ENCODE measurements around the gene NXPH4. TPM values are rescaled to one million over a fixed set of nuclear protein-coding genes. Genes with fewer than 3 reads are reported as not detected.

The NXPH4 gene
- total RNA-seq, 1 donor from 2014 or later: 62.6 TPM

- Mint-ChIP-seq H3K27ac (ENCODE audit: unreplicated experiment) (no peak overlapping the region), H3K36me3 (ENCODE audit: unreplicated experiment) (peaks cover 64% of the 10 kb centered on the region)
Measured at GRCh38 chr12:57201219-57201618, 15.4 kb upstream of the NXPH4 start.

GRCh38 chr12:57201631-57202030 lies 15.0 kb upstream of the NXPH4 start:
- no peaks in the 10 kb centered on the region for H3K9me3 Mint-ChIP-seq (ENCODE audit: unreplicated experiment)
- DNase-seq (ENCODE audit: extremely low spot score, unreplicated experiment): no peak
- H3K4me1 Mint-ChIP-seq (ENCODE audit: unreplicated experiment): no peaks in the 10 kb centered on the region
- H3K36me3 Mint-ChIP-seq (ENCODE audit: unreplicated experiment): peaks cover 62% of the 10 kb centered on the region
- H3K27me3 Mint-ChIP-seq (ENCODE audit: unreplicated experiment): no peaks in the 10 kb centered on the region
- H3K4me3 Mint-ChIP-seq (ENCODE audit: unreplicated experiment): no peak overlapping the region
- no peak for TF ChIP-seq CTCF (IDR thresholded peaks at IDR 0.05)
- H3K27ac Mint-ChIP-seq (ENCODE audit: unreplicated experiment): no peak overlapping the region

More at GRCh38 chr12:57201219-57201618, 15.4 kb upstream of the NXPH4 start:
- Mint-ChIP-seq H3K4me1 (ENCODE audit: unreplicated experiment) (no peaks in the 10 kb centered on the region), H3K27me3 (ENCODE audit: unreplicated experiment) (no peaks in the 10 kb centered on the region), H3K4me3 (ENCODE audit: unreplicated experiment) (no peak overlapping the region), H3K9me3 (ENCODE audit: unreplicated experiment) (no peaks in the 10 kb centered on the region)
- DNase-seq (ENCODE audit: extremely low spot score, unreplicated experiment): no peak
- TF ChIP-seq CTCF (IDR thresholded peaks at IDR 0.05): no peak

GRCh38 chr12:57202321-57202720 lies 14.3 kb upstream of the NXPH4 start:
- Mint-ChIP-seq H3K4me3 (ENCODE audit: unreplicated experiment) (no peak overlapping the region), H3K36me3 (ENCODE audit: unreplicated experiment) (peaks cover 59% of the 10 kb centered on the region), H3K27ac (ENCODE audit: unreplicated experiment) (no peak overlapping the region), H3K9me3 (ENCODE audit: unreplicated experiment) (no peaks in the 10 kb centered on the region), H3K4me1 (ENCODE audit: unreplicated experiment) (no peaks in the 10 kb centered on the region), H3K27me3 (ENCODE audit: unreplicated experiment) (no peaks in the 10 kb centered on the region)
- no peak for DNase-seq (ENCODE audit: extremely low spot score, unreplicated experiment)
- no peak for TF ChIP-seq CTCF (IDR thresholded peaks at IDR 0.05)

- H3K36me3 Mint-ChIP-seq (ENCODE audit: unreplicated experiment): peaks cover 53% of the 10 kb centered on the region
- H3K4me1 Mint-ChIP-seq (ENCODE audit: unreplicated experiment): no peaks in the 10 kb centered on the region
- H3K27ac Mint-ChIP-seq (ENCODE audit: unreplicated experiment): no peak overlapping the region
- no peaks in the 10 kb centered on the region for H3K27me3 Mint-ChIP-seq (ENCODE audit: unreplicated experiment)
- H3K9me3 Mint-ChIP-seq (ENCODE audit: unreplicated experiment): no peaks in the 10 kb centered on the region
- DNase-seq (ENCODE audit: extremely low spot score, unreplicated experiment): no peak
- no peak for TF ChIP-seq CTCF (IDR thresholded peaks at IDR 0.05)
- H3K4me3 Mint-ChIP-seq (ENCODE audit: unreplicated experiment): no peak overlapping the region
Measured at GRCh38 chr12:57203201-57203600, 13.4 kb upstream of the NXPH4 start.

- H3K27ac Mint-ChIP-seq (ENCODE audit: unreplicated experiment): no peak overlapping the region
- TF ChIP-seq CTCF (IDR thresholded peaks at IDR 0.05): no peak
- no peak overlapping the region for H3K4me3 Mint-ChIP-seq (ENCODE audit: unreplicated experiment)
- no peaks in the 10 kb centered on the region for H3K9me3 Mint-ChIP-seq (ENCODE audit: unreplicated experiment)
- no peak for DNase-seq (ENCODE audit: extremely low spot score, unreplicated experiment)
- peaks cover 52% of the 10 kb centered on the region for H3K36me3 Mint-ChIP-seq (ENCODE audit: unreplicated experiment)
- no peaks in the 10 kb centered on the region for H3K4me1 Mint-ChIP-seq (ENCODE audit: unreplicated experiment)
- H3K27me3 Mint-ChIP-seq (ENCODE audit: unreplicated experiment): no peaks in the 10 kb centered on the region
Measured at GRCh38 chr12:57203791-57204190, 12.8 kb upstream of the NXPH4 start.

Data from osteocyte (in vitro differentiated cells).